ENCODE data around the gene LARP4B.
"Not testable (repeated sequence)": the region's sequence is repeated elsewhere in the genome, so short reads cannot be mapped to it uniquely, and the experiment has no call there.

LARP4B gene

GRCh38 chr10:774223-774622 lies 157.3 kb downstream of the LARP4B start:
- peaks cover 0 to 16% (median 2%) of the 10 kb centered on the region in 5 experiments for H3K27me3 ChIP-seq (replicated peaks in 2 of 5; ENCODE audit: control insufficient read depth in 4 of 5, insufficient read depth in 5 of 5, low read length in 4 of 5)
- H3K27ac ChIP-seq (ENCODE audit: insufficient read depth in 1 of 2, low read depth in 1 of 2, low read length in 2 of 2, poor library complexity in 1 of 2, severe bottlenecking in 2 of 2) = no peak overlapping the region
- WGBS (ENCODE audit: insufficient coverage) = 88% methylated on average over 13 of the region's 13 CpGs
- ChIA-PET POLR2A (interaction anchor here (0.6 kb wide), 1 partner anchor 31 kb away, joined by 3 read pairs; no protein-coding TSS in a partner anchor), CTCF (no interaction called here)
- peaks cover 0 to 10% (median 0%) of the 10 kb centered on the region in 5 experiments for H3K9me3 ChIP-seq (ENCODE audit: control extremely low read depth in 1 of 5, control insufficient read depth in 4 of 5, insufficient read depth in 2 of 5, low read depth in 1 of 5, low read length in 4 of 5)
- DNase-seq = no peak
- H3K4me3 ChIP-seq (ENCODE audit: control insufficient read depth in 1 of 7, extremely low read depth in 1 of 7, insufficient read depth in 4 of 7, low read depth in 2 of 7, low read length in 6 of 7) = no peak overlapping the region
- no peaks in the 10 kb centered on the region for H3K4me1 ChIP-seq (ENCODE audit: control extremely low read depth in 1 of 4, control insufficient read depth in 4 of 4, insufficient read depth in 4 of 4, low read length in 3 of 4)
- no peaks in the 10 kb centered on the region for H3K36me3 ChIP-seq (ENCODE audit: control insufficient read depth in 4 of 4, insufficient read depth in 4 of 4, low read length in 3 of 4)

GRCh38 chr10:773562-774161 lies 157.8 kb downstream of the LARP4B start:
- POLR2A ChIA-PET = no interaction called here
- H3K36me3 ChIP-seq (ENCODE audit: control insufficient read depth in 4 of 4, insufficient read depth in 4 of 4, low read length in 3 of 4) = no peaks in the 10 kb centered on the region
- no peaks in the 10 kb centered on the region for H3K4me1 ChIP-seq (ENCODE audit: control extremely low read depth in 1 of 4, control insufficient read depth in 4 of 4, insufficient read depth in 4 of 4, low read length in 3 of 4)
- H3K27me3 ChIP-seq (replicated peaks in 2 of 5; ENCODE audit: control insufficient read depth in 4 of 5, insufficient read depth in 5 of 5, low read length in 4 of 5) = peaks cover 0 to 16% (median 2%) of the 10 kb centered on the region in 5 experiments
- no peak overlapping the region for H3K27ac ChIP-seq (ENCODE audit: insufficient read depth in 1 of 2, low read depth in 1 of 2, low read length in 2 of 2, poor library complexity in 1 of 2, severe bottlenecking in 2 of 2)
- no peak for DNase-seq
- peaks cover 0 to 10% (median 3%) of the 10 kb centered on the region in 5 experiments for H3K9me3 ChIP-seq (ENCODE audit: control extremely low read depth in 1 of 5, control insufficient read depth in 4 of 5, insufficient read depth in 2 of 5, low read depth in 1 of 5, low read length in 4 of 5)
- no peak overlapping the region for H3K4me3 ChIP-seq (ENCODE audit: control insufficient read depth in 1 of 7, extremely low read depth in 1 of 7, insufficient read depth in 4 of 7, low read depth in 2 of 7, low read length in 6 of 7)
- CTCF ChIA-PET = no interaction called here
- WGBS (ENCODE audit: insufficient coverage) = 98% methylated on average over 27 of the region's 27 CpGs

- Histone ChIP-seq H3K4me3 (ENCODE audit: control insufficient read depth in 1 of 7, extremely low read depth in 1 of 7, insufficient read depth in 4 of 7, low read depth in 2 of 7, low read length in 6 of 7) (no peak overlapping the region), H3K27ac (ENCODE audit: insufficient read depth in 1 of 2, low read depth in 1 of 2, low read length in 2 of 2, poor library complexity in 1 of 2, severe bottlenecking in 2 of 2) (no peak overlapping the region), H3K36me3 (ENCODE audit: control insufficient read depth in 4 of 4, insufficient read depth in 4 of 4, low read length in 3 of 4) (no peaks in the 10 kb centered on the region), H3K27me3 (replicated peaks in 2 of 5; ENCODE audit: control insufficient read depth in 4 of 5, insufficient read depth in 5 of 5, low read length in 4 of 5) (peaks cover 0 to 16% (median 2%) of the 10 kb centered on the region in 5 experiments), H3K9me3 (ENCODE audit: control extremely low read depth in 1 of 5, control insufficient read depth in 4 of 5, insufficient read depth in 2 of 5, low read depth in 1 of 5, low read length in 4 of 5) (peaks cover 0 to 17% (median 5%) of the 10 kb centered on the region in 5 experiments), H3K4me1 (ENCODE audit: control extremely low read depth in 1 of 4, control insufficient read depth in 4 of 4, insufficient read depth in 4 of 4, low read length in 3 of 4) (no peaks in the 10 kb centered on the region)
- ChIA-PET CTCF (no interaction called here), POLR2A (no interaction called here)
- DNase-seq = no peak
- WGBS (ENCODE audit: insufficient coverage) = 56% methylated on average over 11 of the region's 14 CpGs
Measured at GRCh38 chr10:772227-772637, 159.3 kb downstream of the LARP4B start.

- H3K27ac ChIP-seq (ENCODE audit: insufficient read depth in 1 of 2, low read depth in 1 of 2, low read length in 2 of 2, poor library complexity in 1 of 2, severe bottlenecking in 2 of 2) = no peak overlapping the region
- POLR2A ChIA-PET = no interaction called here
- 92% methylated on average over 7 of the region's 10 CpGs for WGBS (ENCODE audit: insufficient coverage)
Measured at GRCh38 chr10:771647-772046, 159.9 kb downstream of the LARP4B start.

GRCh38 chr10:770975-771374 lies 160.5 kb downstream of the LARP4B start:
- Histone ChIP-seq H3K27me3 (replicated peaks in 2 of 5; ENCODE audit: control insufficient read depth in 4 of 5, insufficient read depth in 5 of 5, low read length in 4 of 5) (peaks cover 0 to 16% (median 2%) of the 10 kb centered on the region in 5 experiments), H3K4me3 (ENCODE audit: control insufficient read depth in 1 of 7, extremely low read depth in 1 of 7, insufficient read depth in 4 of 7, low read depth in 2 of 7, low read length in 6 of 7) (no peak overlapping the region)
- WGBS (ENCODE audit: insufficient coverage) = 97% methylated on average over 12 of the region's 15 CpGs

More at GRCh38 chr10:771647-772046, 159.9 kb downstream of the LARP4B start:
- H3K9me3 ChIP-seq (ENCODE audit: control extremely low read depth in 1 of 5, control insufficient read depth in 4 of 5, insufficient read depth in 2 of 5, low read depth in 1 of 5, low read length in 4 of 5) = peaks cover 0 to 22% (median 5%) of the 10 kb centered on the region in 5 experiments
- DNase-seq = no peak
- no peak overlapping the region for H3K4me3 ChIP-seq (ENCODE audit: control insufficient read depth in 1 of 7, extremely low read depth in 1 of 7, insufficient read depth in 4 of 7, low read depth in 2 of 7, low read length in 6 of 7)
- CTCF ChIA-PET = no interaction called here
- no peaks in the 10 kb centered on the region for H3K36me3 ChIP-seq (ENCODE audit: control insufficient read depth in 4 of 4, insufficient read depth in 4 of 4, low read length in 3 of 4)
- no peaks in the 10 kb centered on the region for H3K4me1 ChIP-seq (ENCODE audit: control extremely low read depth in 1 of 4, control insufficient read depth in 4 of 4, insufficient read depth in 4 of 4, low read length in 3 of 4)
- peaks cover 0 to 16% (median 2%) of the 10 kb centered on the region in 5 experiments for H3K27me3 ChIP-seq (replicated peaks in 2 of 5; ENCODE audit: control insufficient read depth in 4 of 5, insufficient read depth in 5 of 5, low read length in 4 of 5)

GRCh38 chr10:770048-770712 lies 161.3 kb downstream of the LARP4B start:
- WGBS (ENCODE audit: insufficient coverage) = 96% methylated on average over 4 of the region's 13 CpGs
- Histone ChIP-seq H3K9me3 (ENCODE audit: control extremely low read depth in 1 of 5, control insufficient read depth in 4 of 5, insufficient read depth in 2 of 5, low read depth in 1 of 5, low read length in 4 of 5) (peaks cover 0 to 22% (median 5%) of the 10 kb centered on the region in 5 experiments), H3K27me3 (replicated peaks in 2 of 5; ENCODE audit: control insufficient read depth in 4 of 5, insufficient read depth in 5 of 5, low read length in 4 of 5) (peaks cover 0 to 16% (median 2%) of the 10 kb centered on the region in 5 experiments)
- CTCF ChIA-PET = interaction anchor here (1.8 kb wide), 1 partner anchor 20 kb away, joined by 4 read pairs; no protein-coding TSS in a partner anchor
- H3K36me3 ChIP-seq (ENCODE audit: control insufficient read depth in 4 of 4, insufficient read depth in 4 of 4, low read length in 3 of 4); H3K27ac ChIP-seq (ENCODE audit: insufficient read depth in 1 of 2, low read depth in 1 of 2, low read length in 2 of 2, poor library complexity in 1 of 2, severe bottlenecking in 2 of 2); DNase-seq; POLR2A ChIA-PET; H3K4me1 ChIP-seq (ENCODE audit: control extremely low read depth in 1 of 4, control insufficient read depth in 4 of 4, insufficient read depth in 4 of 4, low read length in 3 of 4); H3K4me3 ChIP-seq (ENCODE audit: control insufficient read depth in 1 of 7, extremely low read depth in 1 of 7, insufficient read depth in 4 of 7, low read depth in 2 of 7, low read length in 6 of 7): not testable (repeated sequence)

More at GRCh38 chr10:770975-771374, 160.5 kb downstream of the LARP4B start:
- ChIA-PET POLR2A (no interaction called here), CTCF (interaction anchor here (1.8 kb wide), 1 partner anchor 19 kb away, joined by 4 read pairs; no protein-coding TSS in a partner anchor)
- Histone ChIP-seq H3K27ac (ENCODE audit: insufficient read depth in 1 of 2, low read depth in 1 of 2, low read length in 2 of 2, poor library complexity in 1 of 2, severe bottlenecking in 2 of 2) (no peak overlapping the region), H3K4me1 (ENCODE audit: control extremely low read depth in 1 of 4, control insufficient read depth in 4 of 4, insufficient read depth in 4 of 4, low read length in 3 of 4) (no peaks in the 10 kb centered on the region), H3K36me3 (ENCODE audit: control insufficient read depth in 4 of 4, insufficient read depth in 4 of 4, low read length in 3 of 4) (no peaks in the 10 kb centered on the region), H3K9me3 (ENCODE audit: control extremely low read depth in 1 of 5, control insufficient read depth in 4 of 5, insufficient read depth in 2 of 5, low read depth in 1 of 5, low read length in 4 of 5) (peaks cover 0 to 22% (median 5%) of the 10 kb centered on the region in 5 experiments)
- no peak for DNase-seq

- Histone ChIP-seq H3K4me1 (ENCODE audit: control extremely low read depth in 1 of 4, control insufficient read depth in 4 of 4, insufficient read depth in 4 of 4, low read length in 3 of 4) (no peaks in the 10 kb centered on the region), H3K27ac (ENCODE audit: insufficient read depth in 1 of 2, low read depth in 1 of 2, low read length in 2 of 2, poor library complexity in 1 of 2, severe bottlenecking in 2 of 2) (no peak overlapping the region), H3K27me3 (replicated peaks in 2 of 5; ENCODE audit: control insufficient read depth in 4 of 5, insufficient read depth in 5 of 5, low read length in 4 of 5) (peaks cover 0 to 16% (median 2%) of the 10 kb centered on the region in 5 experiments), H3K36me3 (ENCODE audit: control insufficient read depth in 4 of 4, insufficient read depth in 4 of 4, low read length in 3 of 4) (no peaks in the 10 kb centered on the region), H3K9me3 (ENCODE audit: control extremely low read depth in 1 of 5, control insufficient read depth in 4 of 5, insufficient read depth in 2 of 5, low read depth in 1 of 5, low read length in 4 of 5) (peaks cover 0 to 32% (median 10%) of the 10 kb centered on the region in 5 experiments), H3K4me3 (ENCODE audit: control insufficient read depth in 1 of 7, extremely low read depth in 1 of 7, insufficient read depth in 4 of 7, low read depth in 2 of 7, low read length in 6 of 7) (no peak overlapping the region)
- DNase-seq = no peak
- ChIA-PET CTCF (no interaction called here), POLR2A (no interaction called here)
- no CpG with 5 or more reads among the region's 2 CpGs for WGBS (ENCODE audit: insufficient coverage)
Measured at GRCh38 chr10:767794-768193, 163.7 kb downstream of the LARP4B start.
